ENCODE data around the gene TMEM272. TPM values are rescaled to one million over a fixed set of nuclear protein-coding genes. Genes with fewer than 3 reads are reported as not detected.

TMEM272 gene
- total RNA-seq, 2 experiments from 2014 or later, result 0.18 to 0.32 TPM

- no peak for DNase-seq
- TF ChIP-seq CTCF (IDR thresholded peaks at IDR 0.05), result no peak
- peaks cover 1% of the 10 kb centered on the region for H3K4me1 Mint-ChIP-seq (ENCODE audit: low read depth)
- H3K36me3 Mint-ChIP-seq (ENCODE audit: low read depth), result no peaks in the 10 kb centered on the region
- H3K27ac Mint-ChIP-seq, result no peak overlapping the region
- CTCF ChIA-PET, result interaction anchor here (1.1 to 1.5 kb wide), 5 partner anchors 14 to 198 kb away, joined by 3 to 4 read pairs (median 3); no protein-coding TSS in a partner anchor
- no peak overlapping the region for H3K4me3 Mint-ChIP-seq
- H3K9me3 Mint-ChIP-seq, result no peaks in the 10 kb centered on the region
- H3K27me3 Mint-ChIP-seq, result no peaks in the 10 kb centered on the region
- intact Hi-C loops (cut with micrococcal nuclease), result no loop called here
- ATAC-seq, result no peak
- POLR2A ChIA-PET, result interaction anchor here (0.6 kb wide), 1 partner anchor 345 kb away, joined by 3 read pairs; no protein-coding TSS in a partner anchor
These were observed 61.4 kb downstream of the TMEM272 start for GRCh38 chr13:51783428-51784094.

- no peaks in the 10 kb centered on the region for H3K9me3 Mint-ChIP-seq
- H3K4me1 Mint-ChIP-seq (ENCODE audit: low read depth), result peaks cover 1% of the 10 kb centered on the region
- no peak for TF ChIP-seq CTCF (IDR thresholded peaks at IDR 0.05)
- DNase-seq, result no peak
- POLR2A ChIA-PET, result interaction anchor here (1.0 kb wide), 1 partner anchor 331 kb away, joined by 3 read pairs; no protein-coding TSS in a partner anchor
- no peak overlapping the region for H3K4me3 Mint-ChIP-seq
- no peak for ATAC-seq
- CTCF ChIA-PET, result interaction anchor here (0.7 to 1.5 kb wide), 7 partner anchors 12 to 347 kb away, joined by 3 to 4 read pairs (median 3); no protein-coding TSS in a partner anchor
- no peaks in the 10 kb centered on the region for H3K36me3 Mint-ChIP-seq (ENCODE audit: low read depth)
- H3K27ac Mint-ChIP-seq, result no peak overlapping the region
- intact Hi-C loops (cut with micrococcal nuclease), result no loop called here
- H3K27me3 Mint-ChIP-seq, result no peaks in the 10 kb centered on the region
These were observed 62.8 kb downstream of the TMEM272 start for GRCh38 chr13:51782026-51782710.

- ChIA-PET POLR2A (interaction anchor here (0.6 kb wide), 1 partner anchor 44 kb away, joined by 4 read pairs; no protein-coding TSS in a partner anchor), CTCF (interaction anchor here (0.9 to 1.3 kb wide), 4 partner anchors 15 to 347 kb away, joined by 3 to 6 read pairs (median 4); no protein-coding TSS in a partner anchor)
- peak; percentile 20 for TF ChIP-seq CTCF (IDR thresholded peaks at IDR 0.05)
- no peaks in the 10 kb centered on the region for H3K36me3 Mint-ChIP-seq (ENCODE audit: low read depth)
- DNase-seq (peak; percentile 60), ATAC-seq (peak; percentile 91)
- no peaks in the 10 kb centered on the region for H3K27me3 Mint-ChIP-seq
- no peaks in the 10 kb centered on the region for H3K4me1 Mint-ChIP-seq (ENCODE audit: low read depth)
- no peaks in the 10 kb centered on the region for H3K9me3 Mint-ChIP-seq
- intact Hi-C loops (cut with micrococcal nuclease), result no loop called here
- no peak overlapping the region for H3K4me3 Mint-ChIP-seq
- H3K27ac Mint-ChIP-seq, result no peak overlapping the region
These were observed 63.5 kb downstream of the TMEM272 start for GRCh38 chr13:51781246-51782022.

- Mint-ChIP-seq H3K27me3 (no peaks in the 10 kb centered on the region), H3K4me3 (no peak overlapping the region), H3K9me3 (no peaks in the 10 kb centered on the region), H3K36me3 (ENCODE audit: low read depth) (no peaks in the 10 kb centered on the region), H3K4me1 (ENCODE audit: low read depth) (no peaks in the 10 kb centered on the region), H3K27ac (no peak overlapping the region)
- POLR2A ChIA-PET, result no interaction called here
- CTCF ChIA-PET, result interaction anchor here (1.7 kb wide), 1 partner anchor 17 kb away, joined by 5 read pairs; no protein-coding TSS in a partner anchor
- ATAC-seq (no peak), DNase-seq (no peak)
- TF ChIP-seq CTCF (IDR thresholded peaks at IDR 0.05), result no peak
- intact Hi-C loops (cut with micrococcal nuclease), result no loop called here
These were observed 64.9 kb downstream of the TMEM272 start for GRCh38 chr13:51780099-51780498.

Data from activated CD8-positive, alpha-beta T cell treated with anti-CD3 and anti-CD28 coated beads for 36 hours (primary cell).